RWPE2 (cell line): ENCODE results near the gene JAK1.

Experiments used
- ATAC-seq: fragments of 200-7000 bp; cut with Tn5 transposase; 3 replicates; pipeline ENCODE4 v1.9.1; 2021; ENCODE audit warnings: low read depth
- DNase-seq: peaks from one replicate; pipeline ENCODE4 v3.0.0-alpha.2; 2020; ENCODE audit warnings: low spot score
- H3K27ac ChIP-seq: fragments of 450-650 bp; 2 replicates; pipeline ENCODE4 v1.5.1; 2017; ENCODE audit warnings: mild to moderate bottlenecking; ENCODE audit not compliant: poor library complexity, severe bottlenecking
- H3K27me3 ChIP-seq: fragments of 250-450 bp; sonication (Bioruptor Pico); 2 replicates; pipeline ENCODE4 v1.5.1; 2021; ENCODE audit warnings: mild to moderate bottlenecking, moderate library complexity; ENCODE audit not compliant: insufficient read depth, poor library complexity, severe bottlenecking
- H3K36me3 ChIP-seq: fragments of 250-450 bp; sonication (Bioruptor Pico); 2 replicates; pipeline ENCODE4 v1.5.1; 2020; ENCODE audit warnings: low read depth, mild to moderate bottlenecking, moderate library complexity
- H3K4me1 ChIP-seq: fragments of 250-450 bp; sonication (Bioruptor Pico); 2 replicates; pipeline ENCODE4 v1.5.1; 2021; ENCODE audit warnings: mild to moderate bottlenecking, moderate library complexity; ENCODE audit not compliant: insufficient read depth, poor library complexity, severe bottlenecking
- H3K4me3 ChIP-seq: fragments of 250-450 bp; sonication (Bioruptor Pico); 2 replicates; pipeline ENCODE4 v1.5.1; 2021; ENCODE audit warnings: mild to moderate bottlenecking, moderate library complexity; ENCODE audit not compliant: severe bottlenecking
- H3K9me3 ChIP-seq: fragments of 250-450 bp; sonication (Bioruptor Pico); 2 replicates; pipeline ENCODE4 v1.5.1; 2021; ENCODE audit warnings: mild to moderate bottlenecking, moderate library complexity; ENCODE audit not compliant: severe bottlenecking
- TF ChIP-seq, protein P1 (sequence below): fragments of 450-650 bp; IDR thresholded peaks from one replicate; pipeline ENCODE4 v1.5.1; 2017; ENCODE audit warnings: mild to moderate bottlenecking, moderate library complexity; ENCODE audit not compliant: poor library complexity, severe bottlenecking

The JAK1 gene

DNA sequence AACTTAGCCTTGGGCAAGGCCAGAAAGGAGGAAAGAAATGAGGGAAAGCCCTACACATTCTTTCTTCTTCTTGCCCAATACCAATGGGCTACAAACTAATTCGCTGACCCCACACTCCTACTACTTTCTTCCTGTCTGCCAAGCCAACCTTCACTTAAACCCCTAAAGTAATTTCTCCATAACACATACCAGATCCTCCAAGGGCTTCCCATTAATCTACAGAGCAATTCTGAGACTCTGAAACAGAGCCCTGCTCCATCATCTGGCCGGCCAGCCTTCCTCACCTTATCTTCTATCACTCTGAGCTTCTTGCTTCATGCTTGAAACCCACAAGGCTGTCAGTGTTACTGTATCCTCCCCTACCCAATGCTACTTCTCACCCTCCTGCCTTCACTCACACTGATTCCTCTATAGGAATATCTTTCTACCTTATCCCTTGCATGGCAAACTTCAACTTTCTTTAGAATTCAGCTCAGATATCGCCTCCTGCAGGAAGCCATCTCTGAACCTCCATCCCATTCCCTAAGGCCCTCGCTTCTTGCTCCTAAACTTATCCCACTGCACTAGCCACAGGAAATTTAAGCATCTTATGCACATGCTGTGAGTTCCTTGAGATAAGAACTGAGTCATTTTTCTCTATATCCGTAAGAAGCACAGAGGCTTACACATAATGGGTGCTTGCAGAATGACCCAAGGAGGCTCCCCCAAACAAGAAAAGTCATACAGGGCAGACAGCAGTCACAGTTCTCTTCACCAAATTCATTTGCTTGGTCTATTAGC, 81.9 kb downstream of the JAK1 start:
- no peak overlapping the region for H3K4me3 ChIP-seq
- H3K4me1 ChIP-seq, result no peaks in the 10 kb centered on the region
- TF ChIP-seq, protein P1, sequence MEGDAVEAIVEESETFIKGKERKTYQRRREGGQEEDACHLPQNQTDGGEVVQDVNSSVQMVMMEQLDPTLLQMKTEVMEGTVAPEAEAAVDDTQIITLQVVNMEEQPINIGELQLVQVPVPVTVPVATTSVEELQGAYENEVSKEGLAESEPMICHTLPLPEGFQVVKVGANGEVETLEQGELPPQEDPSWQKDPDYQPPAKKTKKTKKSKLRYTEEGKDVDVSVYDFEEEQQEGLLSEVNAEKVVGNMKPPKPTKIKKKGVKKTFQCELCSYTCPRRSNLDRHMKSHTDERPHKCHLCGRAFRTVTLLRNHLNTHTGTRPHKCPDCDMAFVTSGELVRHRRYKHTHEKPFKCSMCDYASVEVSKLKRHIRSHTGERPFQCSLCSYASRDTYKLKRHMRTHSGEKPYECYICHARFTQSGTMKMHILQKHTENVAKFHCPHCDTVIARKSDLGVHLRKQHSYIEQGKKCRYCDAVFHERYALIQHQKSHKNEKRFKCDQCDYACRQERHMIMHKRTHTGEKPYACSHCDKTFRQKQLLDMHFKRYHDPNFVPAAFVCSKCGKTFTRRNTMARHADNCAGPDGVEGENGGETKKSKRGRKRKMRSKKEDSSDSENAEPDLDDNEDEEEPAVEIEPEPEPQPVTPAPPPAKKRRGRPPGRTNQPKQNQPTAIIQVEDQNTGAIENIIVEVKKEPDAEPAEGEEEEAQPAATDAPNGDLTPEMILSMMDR, result no peak
- ATAC-seq (no peak), DNase-seq (no peak)
- H3K27me3 ChIP-seq, result no peaks in the 10 kb centered on the region
- no peaks in the 10 kb centered on the region for H3K9me3 ChIP-seq
- no peaks in the 10 kb centered on the region; the same call in 1 of the 2 replicates for H3K36me3 ChIP-seq
- H3K27ac ChIP-seq, result no peak overlapping the region

DNA sequence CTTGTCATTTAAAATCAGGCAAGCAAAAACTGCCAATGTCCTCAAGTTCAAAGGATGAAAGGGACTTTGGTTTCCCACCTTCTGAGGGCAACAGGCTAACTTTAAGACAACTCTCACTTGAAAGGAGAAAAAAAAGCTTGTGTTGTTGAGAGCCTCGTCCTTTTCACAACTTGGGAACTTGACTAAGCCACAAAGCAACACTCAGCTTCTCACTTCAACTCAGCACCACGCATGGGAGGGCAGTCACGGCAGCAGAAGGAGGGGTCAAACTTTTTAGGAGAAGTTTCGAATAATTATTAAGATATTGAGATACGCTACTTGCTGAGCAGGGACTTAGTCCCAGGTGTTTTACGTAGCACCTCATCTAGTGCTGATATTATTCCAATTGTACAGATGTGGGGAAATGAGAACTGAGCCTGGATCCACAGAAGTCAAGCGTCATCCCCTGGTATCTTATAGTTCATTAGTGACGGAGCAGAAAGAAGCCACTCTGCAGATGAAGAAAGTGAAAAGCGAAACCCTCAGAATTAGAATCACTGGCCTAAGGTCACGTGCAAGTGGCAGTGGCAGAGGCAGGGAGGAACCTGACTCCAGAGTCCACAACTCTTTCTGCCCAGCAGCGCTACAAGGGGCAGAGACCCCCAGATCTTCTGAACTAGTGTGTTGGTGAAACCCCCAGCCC, 83.6 kb downstream of the JAK1 start:
- no peaks in the 10 kb centered on the region for H3K27me3 ChIP-seq

GRCh38 chr1:64881281-64881680, 85.1 kb downstream of the JAK1 start:
- Histone ChIP-seq H3K27me3 (no peaks in the 10 kb centered on the region), H3K27ac (no peak overlapping the region), H3K4me3 (no peak overlapping the region), H3K9me3 (no peaks in the 10 kb centered on the region), H3K36me3 (peaks cover 9% of the 10 kb centered on the region; the same call in 1 of the 2 replicates), H3K4me1 (no peaks in the 10 kb centered on the region)
- DNase-seq, result no peak
- peak; percentile 59; the same call in 1 of the 3 replicates for ATAC-seq
- TF ChIP-seq, protein P1, result no peak

More for the DNA sequence above, 83.6 kb downstream of the JAK1 start:
- H3K9me3 ChIP-seq, result no peaks in the 10 kb centered on the region
- TF ChIP-seq, protein P1, result no peak
- H3K4me3 ChIP-seq, result no peak overlapping the region
- H3K27ac ChIP-seq, result no peak overlapping the region
- ATAC-seq, result no peak
- no peaks in the 10 kb centered on the region for H3K4me1 ChIP-seq
- peaks cover 4% of the 10 kb centered on the region; the same call in 1 of the 2 replicates for H3K36me3 ChIP-seq
- no peak for DNase-seq

GRCh38 chr1:64880449-64880848, 85.9 kb downstream of the JAK1 start:
- Histone ChIP-seq H3K27ac (no peak overlapping the region), H3K4me1 (no peaks in the 10 kb centered on the region), H3K9me3 (no peaks in the 10 kb centered on the region), H3K27me3 (no peaks in the 10 kb centered on the region), H3K36me3 (peaks cover 9% of the 10 kb centered on the region; the same call in 1 of the 2 replicates), H3K4me3 (no peak overlapping the region)
- TF ChIP-seq, protein P1, result no peak
- no peak for ATAC-seq
- no peak for DNase-seq
